ENCODE data around the gene UBTD2. TPM values are rescaled to one million over a fixed set of nuclear protein-coding genes. Genes with fewer than 3 reads are reported as not detected.
A peak's percentile ranks its signal among the peaks of the same experiment; 100 is the strongest.

The UBTD2 gene
- total and polyA plus RNA-seq, 2 of the 4 experiments (the other 2 are of a cell fraction) = 11.2 to 20.6 TPM

- no peaks in the 10 kb centered on the region for H3K27me3 ChIP-seq (ENCODE audit: control insufficient read depth, insufficient read depth, low read length)
- peak within 1 kb of the TSS; percentile 77 for H2BK120ac ChIP-seq (ENCODE audit: low read depth, low read length)
- peak within 1 kb of the TSS; percentile 99 for H2AFZ ChIP-seq (replicated peaks; ENCODE audit: low read length, poor library complexity)
- H3K9me1 ChIP-seq (ENCODE audit: insufficient read depth, low read length) = peaks cover 6% of the 10 kb centered on the region
- H3K27ac ChIP-seq (ENCODE audit: insufficient read depth, low read length) = peak within 1 kb of the TSS; percentile 88
- peak; percentile 90 for ATAC-seq (ENCODE audit: low read depth)
- H3K9me3 ChIP-seq (ENCODE audit: control insufficient read depth, insufficient read depth, low read length) = no peaks in the 10 kb centered on the region
- WGBS, 2 experiments (ENCODE audit: extremely low coverage in 2 of 2, insufficient read length in 1 of 2) = 0% methylated on average over 50 of the region's 102 CpGs; no CpG with 5 or more reads in 1 of the 2 experiments
- H3K56ac ChIP-seq (ENCODE audit: extremely low read depth, insufficient read depth, low read length) = peak within 1 kb of the TSS; percentile 77
- H3K18ac ChIP-seq (ENCODE audit: low read depth, low read length) = peak within 1 kb of the TSS; percentile 36
- H3K4me1 ChIP-seq (ENCODE audit: control insufficient read depth, insufficient read depth, low read length) = peaks cover 11% of the 10 kb centered on the region
- H4K20me1 ChIP-seq (ENCODE audit: insufficient read depth, low read length) = peaks cover 4% of the 10 kb centered on the region
- BruUV-seq (replicated peaks) = no TSS peak
- H3K9ac ChIP-seq (ENCODE audit: low read depth, low read length) = peak within 1 kb of the TSS; percentile 83
- H3K4me2 ChIP-seq (ENCODE audit: low read depth, low read length) = peak within 1 kb of the TSS; percentile 83
- peaks cover 17 to 42% of the 10 kb centered on the region in 2 experiments; a peak in 3 of 4 replicates for H3K79me1 ChIP-seq (ENCODE audit: low read depth in 1 of 2, low read length in 2 of 2)
- dilution Hi-C loops (cut with HindIII; ENCODE audit: low sequenced_read_pairs, unreplicated experiment) (no loop called here), intact Hi-C loops (cut with micrococcal nuclease) (loop anchor here (1.0 to 5.0 kb wide), 6 partner anchors 81 to 771 kb away; partner anchors contain the start of genes FBXW11, FGF18 and UBTD2), in situ Hi-C loops (cut with MboI; ENCODE audit: low sequenced_read_pairs) (loop anchor here (5.0 to 25.0 kb wide), 2 partner anchors 86 to 776 kb away; partner anchors contain the start of gene FGF18)
- peak within 1 kb of the TSS; percentile 88 for H3K4ac ChIP-seq (ENCODE audit: low read depth, low read length)
- H3K14ac ChIP-seq (replicated peaks; ENCODE audit: low read depth, low read length) = peak within 1 kb of the TSS; percentile 92
- H3K4me3 ChIP-seq (ENCODE audit: insufficient read depth, low read depth, low read length) = peak within 1 kb of the TSS; percentile 98
- peak within 1 kb of the TSS; percentile 96 for H2AK9ac ChIP-seq (replicated peaks; ENCODE audit: low read depth, low read length, poor library complexity)
- peak within 1 kb of the TSS; percentile 41; the same call in 1 of the 3 replicates for H2BK15ac ChIP-seq (ENCODE audit: low read depth, low read length)
- H4K8ac ChIP-seq (ENCODE audit: low read depth in 2 of 2, low read length in 2 of 2) = peak within 1 kb of the TSS; percentile 58 to 61; a peak in 3 of 4 replicates
- no peaks in the 10 kb centered on the region for H3K36me3 ChIP-seq (ENCODE audit: control insufficient read depth, insufficient read depth, low read length)
- peak within 1 kb of the TSS; percentile 83 for H3K23ac ChIP-seq (ENCODE audit: low read depth, low read length)
- CTCF ChIA-PET = interaction anchor here (0.5 to 1.4 kb wide), 20 partner anchors 10 to 590 kb away, joined by 3 to 7 read pairs (median 3); partner anchors contain the start of gene FBXW11
- peak within 1 kb of the TSS; percentile 49 for H2AK5ac ChIP-seq (ENCODE audit: low read depth, low read length)
- peak; percentile 87 for DNase-seq
- H2BK20ac ChIP-seq (ENCODE audit: low read depth, low read length) = no peak within 1 kb of the TSS
- H4K5ac ChIP-seq (ENCODE audit: low read depth, low read length) = peak within 1 kb of the TSS; percentile 48
- H4K91ac ChIP-seq (ENCODE audit: insufficient read depth, low read depth, low read length) = peak within 1 kb of the TSS; percentile 73
- H2BK5ac ChIP-seq (ENCODE audit: low read depth, low read length, poor library complexity, severe bottlenecking) = peak within 1 kb of the TSS; percentile 75
- POLR2A ChIA-PET (ENCODE audit: unreplicated experiment) = no interaction called here
- TF ChIP-seq RFX5 (IDR thresholded peaks at IDR 0.05; ENCODE audit: low read depth, low read length) (no peak), NFE2L2 (IDR thresholded peaks at IDR 0.05; ENCODE audit: low read depth, low read length) (no peak), CEBPB (IDR thresholded peaks at IDR 0.05; ENCODE audit: low read depth, low read length) (no peak), RAD21 (IDR thresholded peaks at IDR 0.05; ENCODE audit: low read length) (peak; percentile 96), POLR2A (IDR thresholded peaks at IDR 0.05; ENCODE audit: low read depth, low read length) (0 out of 2 replicates have a peak, but pooled peaks have one; percentile 17), SMC3 (IDR thresholded peaks at IDR 0.05; ENCODE audit: low read depth, low read length) (peak; percentile 85), MAFK (IDR thresholded peaks at IDR 0.05; ENCODE audit: low read depth, low read length) (no peak), MXI1 (IDR thresholded peaks at IDR 0.05; ENCODE audit: borderline replicate concordance, low read depth, low read length) (peak; percentile 87; the same call in 1 of the 2 replicates), MAZ (IDR thresholded peaks at IDR 0.05; ENCODE audit: borderline replicate concordance, low read depth, low read length) (peak; percentile 79), FOS (IDR thresholded peaks at IDR 0.05; ENCODE audit: low read depth, low read length) (no peak), BHLHE40 (IDR thresholded peaks at IDR 0.05; ENCODE audit: low read depth, low read length) (peak; percentile 63), RCOR1 (IDR thresholded peaks at IDR 0.05; ENCODE audit: insufficient replicate concordance, low read length) (no peak), CHD1 (IDR thresholded peaks at IDR 0.05; ENCODE audit: low read depth, low read length) (no peak)
- TF ChIP-seq, protein P1, sequence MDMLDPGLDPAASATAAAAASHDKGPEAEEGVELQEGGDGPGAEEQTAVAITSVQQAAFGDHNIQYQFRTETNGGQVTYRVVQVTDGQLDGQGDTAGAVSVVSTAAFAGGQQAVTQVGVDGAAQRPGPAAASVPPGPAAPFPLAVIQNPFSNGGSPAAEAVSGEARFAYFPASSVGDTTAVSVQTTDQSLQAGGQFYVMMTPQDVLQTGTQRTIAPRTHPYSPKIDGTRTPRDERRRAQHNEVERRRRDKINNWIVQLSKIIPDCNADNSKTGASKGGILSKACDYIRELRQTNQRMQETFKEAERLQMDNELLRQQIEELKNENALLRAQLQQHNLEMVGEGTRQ (IDR thresholded peaks at IDR 0.05; ENCODE audit: low read depth, low read length) = no peak
- TF ChIP-seq, protein P2, sequence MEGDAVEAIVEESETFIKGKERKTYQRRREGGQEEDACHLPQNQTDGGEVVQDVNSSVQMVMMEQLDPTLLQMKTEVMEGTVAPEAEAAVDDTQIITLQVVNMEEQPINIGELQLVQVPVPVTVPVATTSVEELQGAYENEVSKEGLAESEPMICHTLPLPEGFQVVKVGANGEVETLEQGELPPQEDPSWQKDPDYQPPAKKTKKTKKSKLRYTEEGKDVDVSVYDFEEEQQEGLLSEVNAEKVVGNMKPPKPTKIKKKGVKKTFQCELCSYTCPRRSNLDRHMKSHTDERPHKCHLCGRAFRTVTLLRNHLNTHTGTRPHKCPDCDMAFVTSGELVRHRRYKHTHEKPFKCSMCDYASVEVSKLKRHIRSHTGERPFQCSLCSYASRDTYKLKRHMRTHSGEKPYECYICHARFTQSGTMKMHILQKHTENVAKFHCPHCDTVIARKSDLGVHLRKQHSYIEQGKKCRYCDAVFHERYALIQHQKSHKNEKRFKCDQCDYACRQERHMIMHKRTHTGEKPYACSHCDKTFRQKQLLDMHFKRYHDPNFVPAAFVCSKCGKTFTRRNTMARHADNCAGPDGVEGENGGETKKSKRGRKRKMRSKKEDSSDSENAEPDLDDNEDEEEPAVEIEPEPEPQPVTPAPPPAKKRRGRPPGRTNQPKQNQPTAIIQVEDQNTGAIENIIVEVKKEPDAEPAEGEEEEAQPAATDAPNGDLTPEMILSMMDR (conservative IDR thresholded peaks at IDR 0.05; ENCODE audit: low read depth, low read length) = peak; percentile 92
These were observed 95.3 kb downstream of the UBTD2 start, which contains the start of gene STK10 for GRCh38 chr5:172188033-172188892. STK10 (minus strand) TSS chr5:172188224; CDS start chr5:172188042, 182 bp downstream.
